Activated B cell treated with CpG ODN at 0.5 μM for 24 hours (primary cell): ENCODE results near the gene CPSF4L. TPM values are rescaled to one million over a fixed set of nuclear protein-coding genes. Genes with fewer than 3 reads are reported as not detected.

ENCODE experiments used
- ATAC-seq: fragments of 200-7000 bp; cut with Tn5 transposase; one replicate; pipeline ENCODE4 v1.10.0; 2021; ENCODE audit warnings: low read depth, mild to moderate bottlenecking, moderate library complexity
- CTCF ChIA-PET: fragments of 350-600 bp; sonication (Branson Sonifier 250); formaldehyde crosslinking; loops from one replicate; lab custom pipeline; 2021; ENCODE audit warnings: antibody characterized with exemption; lab: Charles Lee
- POLR2A ChIA-PET: fragments of 350-600 bp; sonication (Branson Sonifier 250); formaldehyde crosslinking; loops from one replicate; lab custom pipeline; 2021; ENCODE audit warnings: antibody characterized with exemption; lab: Charles Lee
- DNase-seq: peaks from one replicate; pipeline ENCODE4 v3.0.0; 2022
- H3K27ac Mint-ChIP-seq: one replicate; pipeline ENCODE4 v1.8.0; 2020; ENCODE audit warnings: mixed read lengths
- H3K27me3 Mint-ChIP-seq: one replicate; pipeline ENCODE4 v1.8.0; 2021; ENCODE audit warnings: mixed read lengths
- H3K36me3 Mint-ChIP-seq: one replicate; pipeline ENCODE4 v1.8.0; 2021; ENCODE audit warnings: low read depth, mixed read lengths
- H3K4me1 Mint-ChIP-seq: one replicate; pipeline ENCODE4 v1.8.0; 2021; ENCODE audit warnings: mixed read lengths
- H3K4me3 Mint-ChIP-seq: one replicate; pipeline ENCODE4 v1.8.0; 2020; ENCODE audit warnings: mild to moderate bottlenecking, mixed read lengths
- H3K9me3 Mint-ChIP-seq: one replicate; pipeline ENCODE4 v1.8.0; 2020; ENCODE audit warnings: mixed read lengths
- CTCF ChIP-seq: fragments of 200-600 bp; IDR thresholded peaks from one replicate; pipeline ENCODE4 v1.8.0; 2022; ENCODE audit warnings: antibody characterized with exemption, mild to moderate bottlenecking
- intact Hi-C: fragments of 100-400 bp; cut with micrococcal nuclease; formaldehyde crosslinking; loops from one replicate; pipeline ENCODE4 v1.15.1; 2024
- total RNA-seq: library from RNA; stranded (reverse); gene quantifications from 2 replicates; pipeline ENCODE4 v1.2.3, GENCODE V29; 2022

CPSF4L gene
- total RNA-seq, 1 donor from 2014 or later: not detected

- TF ChIP-seq CTCF: no peak
- Mint-ChIP-seq H3K4me3 (no peak overlapping the region), H3K36me3 (no peaks in the 10 kb centered on the region), H3K27ac (no peak overlapping the region), H3K4me1 (peaks cover 12% of the 10 kb centered on the region), H3K27me3 (peaks cover 20% of the 10 kb centered on the region), H3K9me3 (no peaks in the 10 kb centered on the region)
- intact Hi-C loops: no loop called here
- ChIA-PET POLR2A (no interaction called here), CTCF (no interaction called here)
- ATAC-seq (no peak), DNase-seq (no peak)
These were observed 45.5 kb upstream of the CPSF4L start for GRCh38 chr17:73307130-73307529.

GRCh38 chr17:73305845-73306836 is 44.5 kb upstream of the CPSF4L start:
- no peaks in the 10 kb centered on the region for H3K9me3 Mint-ChIP-seq
- ATAC-seq: no peak
- TF ChIP-seq CTCF: no peak
- no peak overlapping the region for H3K27ac Mint-ChIP-seq
- peaks cover 12% of the 10 kb centered on the region for H3K4me1 Mint-ChIP-seq
- no peaks in the 10 kb centered on the region for H3K36me3 Mint-ChIP-seq
- no peak for DNase-seq
- ChIA-PET POLR2A (no interaction called here), CTCF (no interaction called here)
- peaks cover 20% of the 10 kb centered on the region for H3K27me3 Mint-ChIP-seq
- H3K4me3 Mint-ChIP-seq: no peak overlapping the region
- intact Hi-C loops: no loop called here

GRCh38 chr17:73304971-73305812 is 43.5 kb upstream of the CPSF4L start:
- H3K27ac Mint-ChIP-seq: no peak overlapping the region
- no peaks in the 10 kb centered on the region for H3K36me3 Mint-ChIP-seq
- no peak overlapping the region for H3K4me3 Mint-ChIP-seq
- H3K27me3 Mint-ChIP-seq: peaks cover 20% of the 10 kb centered on the region
- POLR2A ChIA-PET: no interaction called here
- no peak for ATAC-seq
- peaks cover 9% of the 10 kb centered on the region for H3K4me1 Mint-ChIP-seq
- no peak for DNase-seq
- no peaks in the 10 kb centered on the region for H3K9me3 Mint-ChIP-seq
- intact Hi-C loops: no loop called here
- no peak for TF ChIP-seq CTCF
- CTCF ChIA-PET: no interaction called here

- Mint-ChIP-seq H3K27me3 (peaks cover 20% of the 10 kb centered on the region), H3K4me3 (no peak overlapping the region), H3K9me3 (no peaks in the 10 kb centered on the region), H3K27ac (no peak overlapping the region), H3K36me3 (no peaks in the 10 kb centered on the region), H3K4me1 (peaks cover 2% of the 10 kb centered on the region)
- ChIA-PET POLR2A (no interaction called here), CTCF (no interaction called here)
- intact Hi-C loops: no loop called here
- no peak for TF ChIP-seq CTCF
- DNase-seq: no peak
- no peak for ATAC-seq
These were observed 42.8 kb upstream of the CPSF4L start for GRCh38 chr17:73304438-73304837.

- Mint-ChIP-seq H3K27ac (no peak overlapping the region), H3K36me3 (no peaks in the 10 kb centered on the region), H3K27me3 (peaks cover 20% of the 10 kb centered on the region), H3K4me1 (no peaks in the 10 kb centered on the region), H3K4me3 (no peak overlapping the region), H3K9me3 (no peaks in the 10 kb centered on the region)
- no peak for TF ChIP-seq CTCF
- ATAC-seq: no peak
- CTCF ChIA-PET: interaction anchor here (1.0 kb wide), 1 partner anchor 13 kb away, joined by 3 read pairs; no protein-coding TSS in a partner anchor
- DNase-seq: no peak
- intact Hi-C loops: no loop called here
- POLR2A ChIA-PET: no interaction called here
These were observed 40.5 kb upstream of the CPSF4L start for GRCh38 chr17:73302189-73302588.
